ENCODE data around the gene SKOR1. TPM values are rescaled to one million over a fixed set of nuclear protein-coding genes. Genes with fewer than 3 reads are reported as not detected.

The SKOR1 gene
- polyA plus RNA-seq, 4 donors = 0.31 to 0.58 (median 0.41) TPM

- no peak for DNase-seq (ENCODE audit: low read depth in 4 of 4, low spot score in 2 of 4)
Measured at GRCh38 chr15:67843571-67844387, 18.5 kb downstream of the SKOR1 start.

GRCh38 chr15:67845974-67846373 is 20.7 kb downstream of the SKOR1 start:
- DNase-seq (ENCODE audit: low read depth in 4 of 4, low spot score in 2 of 4) = no peak

- no peak for DNase-seq (ENCODE audit: low read depth in 4 of 4, low spot score in 2 of 4)
Measured at GRCh38 chr15:67849538-67849937, 24.2 kb downstream of the SKOR1 start.

- no peak for DNase-seq (ENCODE audit: low read depth in 4 of 4, low spot score in 2 of 4)
Measured at GRCh38 chr15:67850336-67850735, 25.0 kb downstream of the SKOR1 start.

GRCh38 chr15:67850994-67851571 is 25.8 kb downstream of the SKOR1 start:
- DNase-seq (ENCODE audit: low read depth in 4 of 4, low spot score in 2 of 4) = no peak

DNA sequence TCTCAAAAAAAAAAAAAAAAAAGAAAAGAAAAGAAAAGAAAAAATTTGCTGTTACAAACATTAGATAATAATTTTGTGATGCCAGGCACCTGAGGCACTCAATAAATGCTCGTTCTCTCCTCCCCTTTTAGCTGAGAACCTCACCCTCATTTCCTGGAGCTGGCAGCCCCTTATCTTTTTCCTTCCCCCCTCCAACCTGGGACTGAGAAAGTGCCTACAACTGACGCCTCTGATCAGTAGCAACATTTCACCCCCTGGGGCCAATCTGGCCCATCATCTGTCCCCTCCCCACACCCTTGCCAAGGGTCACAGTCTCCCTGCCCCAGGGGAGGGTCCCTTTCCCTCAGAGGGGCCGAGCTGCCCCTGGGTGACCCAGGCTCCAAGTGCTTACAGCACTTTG is 27.1 kb downstream of the SKOR1 start:
- DNase-seq (ENCODE audit: low read depth in 4 of 4, low spot score in 2 of 4) = no peak

DNA sequence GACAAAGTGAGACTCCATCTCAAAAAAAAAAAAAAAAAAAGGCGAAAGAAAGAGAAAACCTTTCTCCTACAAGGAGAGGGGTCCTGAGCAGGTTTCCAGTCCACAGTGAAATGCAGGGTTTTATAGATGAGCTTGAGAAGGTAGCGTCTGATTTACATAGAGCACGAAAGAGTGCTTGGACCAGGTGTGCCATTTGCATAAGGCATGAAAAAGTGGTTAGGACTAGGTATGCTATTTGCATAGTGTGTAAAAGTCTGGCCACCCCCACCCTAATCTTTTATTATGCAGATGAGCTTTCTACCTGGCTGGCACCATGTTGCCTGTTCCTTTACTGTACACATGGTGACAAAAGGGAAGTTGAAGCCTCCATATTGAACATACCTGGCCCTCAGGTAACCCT is 28.1 kb downstream of the SKOR1 start:
- DNase-seq (ENCODE audit: low read depth in 4 of 4, low spot score in 2 of 4) = no peak

GRCh38 chr15:67854358-67854757 is 29.0 kb downstream of the SKOR1 start:
- DNase-seq (ENCODE audit: low read depth in 4 of 4, low spot score in 2 of 4) = no peak

GRCh38 chr15:67855842-67856241 is 30.5 kb downstream of the SKOR1 start:
- no peak for DNase-seq (ENCODE audit: low read depth in 4 of 4, low spot score in 2 of 4)

DNA sequence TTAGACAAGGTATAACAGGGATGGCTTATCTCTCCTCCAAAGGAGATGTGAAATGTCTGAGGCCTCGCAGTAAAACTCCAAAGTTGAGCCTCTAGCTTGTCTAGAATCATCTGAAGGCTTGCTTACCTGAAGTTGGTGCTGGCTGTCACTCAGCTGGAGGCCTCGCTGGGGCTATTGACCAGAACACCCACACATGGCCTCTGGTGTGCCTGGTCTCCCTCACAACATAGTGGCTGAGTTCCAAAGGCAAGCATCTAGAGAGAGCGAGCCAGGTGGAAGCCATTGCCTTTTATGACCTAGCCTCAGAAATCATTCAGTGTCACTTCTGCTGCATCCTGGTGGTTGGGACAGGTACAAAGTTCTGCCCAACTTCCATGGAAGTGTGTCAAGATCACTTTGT is 31.9 kb downstream of the SKOR1 start:
- no peak for DNase-seq (ENCODE audit: low read depth in 4 of 4, low spot score in 2 of 4)

DNA sequence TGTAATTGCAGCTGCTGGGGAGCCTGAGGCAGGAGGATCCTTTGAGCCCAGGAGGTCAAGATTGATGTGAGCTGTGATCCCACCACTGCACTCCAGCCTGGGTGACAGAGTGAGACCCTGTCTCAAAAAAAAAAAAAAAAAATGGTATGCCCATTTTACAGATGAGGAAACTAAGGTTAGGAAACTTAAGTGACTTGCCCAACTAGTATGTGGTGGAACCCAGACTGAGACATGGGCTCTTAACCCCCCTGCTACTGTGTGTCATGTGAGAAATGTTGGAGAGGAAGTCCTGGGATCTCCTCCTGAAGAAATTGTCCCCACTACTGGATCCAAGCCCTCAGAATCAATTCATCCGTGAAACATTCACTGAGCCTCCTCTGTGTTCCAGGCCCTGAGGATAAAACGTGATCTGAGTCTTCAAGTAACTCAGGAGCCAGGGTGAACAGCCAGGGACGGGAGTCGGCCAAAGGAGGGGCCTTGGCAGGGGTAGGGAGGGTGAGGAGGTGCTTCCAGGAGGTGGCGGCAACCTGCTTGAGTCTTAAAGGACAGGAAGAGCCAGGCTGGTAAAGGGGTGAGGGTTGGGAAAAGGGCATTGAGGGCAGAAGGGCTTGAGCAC is 34.1 kb downstream of the SKOR1 start:
- no peak for DNase-seq (ENCODE audit: low read depth in 4 of 4, low spot score in 2 of 4)

DNA sequence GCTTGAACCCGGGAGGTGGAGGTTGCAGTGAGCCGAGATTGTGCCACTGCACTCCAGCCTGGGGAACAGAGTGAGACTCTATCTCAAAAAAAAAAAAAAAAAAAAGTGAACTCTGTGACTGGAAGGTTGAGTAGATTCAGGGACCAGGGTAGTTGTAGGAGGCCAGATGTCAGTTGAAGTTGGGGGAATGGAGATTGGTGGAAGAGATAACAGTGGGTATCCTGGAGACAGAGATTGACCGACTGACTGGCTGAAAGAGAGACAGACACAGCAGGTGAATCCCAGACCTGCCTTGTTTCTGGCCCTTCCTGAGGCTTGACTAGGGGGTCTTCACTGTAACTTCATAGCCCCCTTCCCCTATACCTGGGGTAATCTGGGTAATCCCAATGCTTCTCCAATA is 36.7 kb downstream of the SKOR1 start:
- DNase-seq (ENCODE audit: low read depth in 4 of 4, low spot score in 2 of 4) = no peak

GRCh38 chr15:67862750-67863441 is 37.6 kb downstream of the SKOR1 start:
- DNase-seq (ENCODE audit: low read depth in 4 of 4, low spot score in 2 of 4) = no peak

DNA sequence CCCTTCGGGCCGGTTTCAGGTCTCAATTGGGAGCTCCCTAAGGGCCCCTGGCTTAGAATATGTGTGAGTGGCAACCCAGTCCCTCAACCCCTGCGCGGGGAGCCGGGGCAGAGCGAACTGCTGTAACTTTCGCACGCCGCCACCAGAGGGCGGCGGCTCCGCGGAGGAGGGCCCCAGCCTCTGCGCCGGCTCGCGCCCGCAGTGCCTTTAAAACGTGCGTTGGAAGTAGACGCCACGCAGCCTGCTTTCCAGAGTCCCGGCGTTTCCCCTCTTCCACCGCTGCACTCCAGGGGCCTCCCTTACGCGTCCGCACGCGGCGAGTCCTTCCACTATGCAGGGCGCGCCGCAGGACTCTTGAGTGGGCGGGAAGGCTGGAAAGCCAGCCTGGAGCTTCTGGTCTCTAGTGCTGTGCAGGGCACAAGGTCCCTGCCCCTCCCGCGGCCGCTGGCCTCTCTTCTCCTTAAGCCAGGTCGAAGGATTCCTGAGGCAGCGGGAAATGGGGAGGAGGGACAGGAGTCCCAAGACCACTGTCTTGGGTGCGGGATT is 38.2 kb downstream of the SKOR1 start:
- DNase-seq (ENCODE audit: low read depth in 4 of 4, low spot score in 2 of 4) = peak in 1 of 4 donors; percentile 62

GRCh38 chr15:67865331-67865730 is 40.0 kb downstream of the SKOR1 start:
- DNase-seq (ENCODE audit: low read depth in 4 of 4, low spot score in 2 of 4) = no peak

- DNase-seq (ENCODE audit: low read depth in 4 of 4, low spot score in 2 of 4) = no peak
Measured at GRCh38 chr15:67865766-67866165, 40.5 kb downstream of the SKOR1 start.

GRCh38 chr15:67869701-67870100 is 44.4 kb downstream of the SKOR1 start:
- no peak for DNase-seq (ENCODE audit: low read depth in 4 of 4, low spot score in 2 of 4)

GRCh38 chr15:67870868-67871408 is 45.6 kb downstream of the SKOR1 start:
- no peak for DNase-seq (ENCODE audit: low read depth in 4 of 4, low spot score in 2 of 4)

- no peak for DNase-seq (ENCODE audit: low read depth in 4 of 4, low spot score in 2 of 4)
Measured at GRCh38 chr15:67873777-67874176, 48.5 kb downstream of the SKOR1 start.

DNA sequence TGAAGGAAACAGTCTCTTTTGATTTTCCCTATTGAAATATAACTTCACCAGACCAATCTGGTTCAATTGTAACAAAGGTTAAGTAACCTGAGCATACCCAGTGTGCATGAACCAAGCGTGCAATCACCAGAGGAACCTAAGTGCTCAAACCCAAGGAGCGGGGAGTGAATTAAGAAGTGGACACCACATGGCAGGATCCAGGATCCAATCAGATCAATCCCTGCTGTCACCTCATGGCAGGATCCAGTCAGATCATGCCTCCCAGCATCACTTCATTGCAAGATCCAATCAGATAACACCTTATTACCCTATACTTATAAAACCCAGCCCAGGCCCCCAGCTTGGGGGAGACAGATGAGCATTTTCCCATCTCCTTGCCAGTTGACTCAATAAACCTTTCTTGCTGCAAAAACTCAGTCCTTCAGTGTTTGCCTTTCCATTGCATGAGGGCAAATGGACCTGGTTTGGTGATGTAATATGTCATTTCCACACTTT is 53.5 kb downstream of the SKOR1 start:
- DNase-seq (ENCODE audit: low read depth in 4 of 4, low spot score in 2 of 4) = no peak
